Dermis blood vessel endothelial cell (primary cell): Measurements from ENCODE around the gene CSN2. TPM values are rescaled to one million over a fixed set of nuclear protein-coding genes. Genes with fewer than 3 reads are reported as not detected.

ENCODE experiments used
- total RNA-seq: library from RNA; depleted of rRNA; stranded (reverse); fragments of >200 nt; gene quantifications from 2 replicates; pipeline ENCODE4 v1.2.3, GENCODE V29; 2014

Gene CSN2
- total RNA-seq, 1 donor from 2014 or later, result not detected

Other genes with a start within 250 kb of the CSN2 start
- 2.4 and 12.6 TPM in 2 replicates for gene SULT1B1, start 205.1 kb downstream of the CSN2 start, total RNA-seq
- gene SULT1E1, start 105.6 kb downstream of the CSN2 start, total RNA-seq, result 1.2 and 2.4 TPM in 2 replicates
- 0.09 TPM in 1 of 2 replicates, not detected in the other for gene CSN1S1, start 34.7 kb downstream of the CSN2 start, total RNA-seq
- not detected in 2 replicates for gene STATH, start 30.2 kb upstream of the CSN2 start, total RNA-seq
- gene HTN3, start 62.7 kb upstream of the CSN2 start, total RNA-seq, result not detected in 2 replicates
- not detected in 2 replicates for gene HTN1, start 84.7 kb upstream of the CSN2 start, total RNA-seq
- not detected in 2 replicates for gene PRR27, start 188.5 kb upstream of the CSN2 start, total RNA-seq
- not detected in 2 replicates for gene ODAM, start 230.0 kb upstream of the CSN2 start, total RNA-seq